ENCODE measurements around the gene PYGM. TPM values are rescaled to one million over a fixed set of nuclear protein-coding genes. Genes with fewer than 3 reads are reported as not detected.

Gene PYGM
- total and polyA plus RNA-seq, 2 of the 13 experiments (the other 11 are each of a cell fraction or from before 2014, with no cell fraction given), result 0.11 to 0.12 TPM

DNA sequence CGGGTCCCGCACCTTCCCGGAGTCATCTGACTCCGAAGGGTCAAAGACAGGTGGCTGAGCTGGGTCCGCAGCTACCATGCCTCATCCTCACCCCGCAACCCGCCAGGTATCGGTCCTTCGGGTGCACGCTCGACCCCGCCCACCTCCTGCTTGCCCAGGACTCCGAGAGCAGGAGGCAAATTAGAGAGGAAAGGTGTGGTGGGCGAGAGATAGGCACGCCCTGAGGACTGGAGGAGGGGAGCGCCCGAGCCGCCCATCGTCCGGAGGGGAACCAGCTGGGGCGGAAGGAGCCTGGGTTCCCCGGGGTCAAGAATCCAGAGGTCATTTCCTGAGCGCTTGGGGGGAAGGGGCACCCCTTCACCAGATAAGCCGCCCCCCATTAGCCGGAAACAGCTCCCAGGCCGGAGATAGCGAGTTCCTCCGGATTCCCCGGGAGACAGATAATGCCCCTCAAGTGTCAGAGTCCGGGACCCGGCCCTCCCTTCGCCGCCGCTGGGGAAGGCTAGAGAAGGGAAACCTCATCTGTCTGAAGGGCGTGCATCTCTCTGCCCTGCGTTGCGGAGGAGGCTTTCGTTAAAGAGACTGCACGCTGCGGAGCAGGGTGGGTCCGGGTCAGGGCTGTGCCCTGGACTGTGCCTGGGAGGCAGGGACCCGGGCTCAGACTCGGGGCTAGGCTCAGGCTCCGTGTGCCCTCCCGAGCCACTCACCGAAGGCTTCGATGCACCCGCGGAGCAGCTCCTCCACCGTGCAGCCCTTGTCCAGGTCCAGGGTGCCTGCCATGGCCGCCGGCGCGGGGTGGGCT, 17.5 kb downstream of the PYGM start (continued):
- TF ChIP-seq, protein P1, sequence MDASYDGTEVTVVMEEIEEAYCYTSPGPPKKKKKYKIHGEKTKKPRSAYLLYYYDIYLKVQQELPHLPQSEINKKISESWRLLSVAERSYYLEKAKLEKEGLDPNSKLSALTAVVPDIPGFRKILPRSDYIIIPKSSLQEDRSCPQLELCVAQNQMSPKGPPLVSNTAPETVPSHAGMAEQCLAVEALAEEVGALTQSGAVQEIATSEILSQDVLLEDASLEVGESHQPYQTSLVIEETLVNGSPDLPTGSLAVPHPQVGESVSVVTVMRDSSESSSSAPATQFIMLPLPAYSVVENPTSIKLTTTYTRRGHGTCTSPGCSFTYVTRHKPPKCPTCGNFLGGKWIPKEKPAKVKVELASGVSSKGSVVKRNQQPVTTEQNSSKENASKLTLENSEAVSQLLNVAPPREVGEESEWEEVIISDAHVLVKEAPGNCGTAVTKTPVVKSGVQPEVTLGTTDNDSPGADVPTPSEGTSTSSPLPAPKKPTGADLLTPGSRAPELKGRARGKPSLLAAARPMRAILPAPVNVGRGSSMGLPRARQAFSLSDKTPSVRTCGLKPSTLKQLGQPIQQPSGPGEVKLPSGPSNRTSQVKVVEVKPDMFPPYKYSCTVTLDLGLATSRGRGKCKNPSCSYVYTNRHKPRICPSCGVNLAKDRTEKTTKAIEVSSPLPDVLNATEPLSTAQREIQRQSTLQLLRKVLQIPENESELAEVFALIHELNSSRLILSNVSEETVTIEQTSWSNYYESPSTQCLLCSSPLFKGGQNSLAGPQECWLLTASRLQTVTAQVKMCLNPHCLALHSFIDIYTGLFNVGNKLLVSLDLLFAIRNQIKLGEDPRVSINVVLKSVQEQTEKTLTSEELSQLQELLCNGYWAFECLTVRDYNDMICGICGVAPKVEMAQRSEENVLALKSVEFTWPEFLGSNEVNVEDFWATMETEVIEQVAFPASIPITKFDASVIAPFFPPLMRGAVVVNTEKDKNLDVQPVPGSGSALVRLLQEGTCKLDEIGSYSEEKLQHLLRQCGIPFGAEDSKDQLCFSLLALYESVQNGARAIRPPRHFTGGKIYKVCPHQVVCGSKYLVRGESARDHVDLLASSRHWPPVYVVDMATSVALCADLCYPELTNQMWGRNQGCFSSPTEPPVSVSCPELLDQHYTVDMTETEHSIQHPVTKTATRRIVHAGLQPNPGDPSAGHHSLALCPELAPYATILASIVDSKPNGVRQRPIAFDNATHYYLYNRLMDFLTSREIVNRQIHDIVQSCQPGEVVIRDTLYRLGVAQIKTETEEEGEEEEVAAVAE (CRISPR knock-in tag; IDR thresholded peaks at IDR 0.05; ENCODE audit: borderline replicate concordance), result no peak
- no peak for TF ChIP-seq SMARCE1 (IDR thresholded peaks at IDR 0.05; ENCODE audit: borderline replicate concordance)

DNA sequence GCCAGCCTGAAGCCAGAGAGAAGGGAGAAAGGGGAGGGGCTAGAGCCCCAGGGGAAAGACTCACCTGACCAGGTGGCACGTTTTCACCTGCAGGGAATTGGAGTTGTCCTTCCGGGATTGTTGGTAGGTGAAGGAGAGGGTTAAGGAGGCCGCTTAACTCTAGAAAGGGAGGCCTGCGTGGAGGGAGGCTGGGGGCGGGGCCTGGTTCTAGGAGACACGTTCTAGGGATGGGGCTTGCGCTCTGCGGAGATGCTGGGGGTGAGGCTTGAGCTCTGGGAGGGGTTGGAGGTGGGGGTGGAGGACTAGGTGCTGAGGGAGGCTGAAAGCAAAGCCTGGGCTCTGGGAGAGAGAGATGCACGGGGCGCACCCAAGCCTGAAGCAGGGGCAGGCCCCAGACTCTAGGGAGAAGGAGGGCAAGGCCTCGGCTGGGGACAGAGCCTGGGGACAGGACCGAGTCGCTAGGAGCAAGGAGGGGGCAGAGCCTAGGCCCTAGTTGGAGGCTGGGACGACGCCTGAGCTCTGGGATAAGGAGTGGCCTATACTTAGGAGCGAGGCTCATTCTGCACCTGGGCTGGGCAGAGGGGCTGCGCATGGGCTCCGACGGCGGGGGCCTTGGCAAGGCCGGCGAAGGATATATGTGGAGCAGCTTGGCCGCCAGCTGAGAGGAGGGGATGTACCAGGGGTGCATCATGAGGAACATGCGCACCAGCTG, 18.2 kb downstream of the PYGM start:
- no peak for DNase-seq (ENCODE audit: low spot score)
- Histone ChIP-seq H3K9me3 (ENCODE audit: low read length) (no peaks in the 10 kb centered on the region), H3K4me2 (ENCODE audit: low read depth, low read length) (no peak overlapping the region), H2AFZ (ENCODE audit: low read length) (no peak overlapping the region), H3K79me2 (ENCODE audit: insufficient read depth, low read length) (no peaks in the 10 kb centered on the region), H3K27me3 (ENCODE audit: control insufficient read depth in 1 of 2, insufficient read depth in 2 of 2, low read length in 2 of 2) (peaks cover 13 to 69% of the 10 kb centered on the region in 2 experiments), H3K4me3 (replicated peaks in 1 of 3; ENCODE audit: insufficient read depth in 1 of 3, low read depth in 2 of 3, low read length in 3 of 3) (no peak overlapping the region; a peak in 1 of 6 replicates), H3K36me3 (replicated peaks in 1 of 2; ENCODE audit: control insufficient read depth in 1 of 2, insufficient read depth in 2 of 2, low read length in 2 of 2) (no peaks in the 10 kb centered on the region), H3K4me1 (ENCODE audit: insufficient read depth, low read length) (peaks cover 26% of the 10 kb centered on the region), H3K9ac (ENCODE audit: insufficient read depth, low read depth, low read length) (no peak overlapping the region), H4K20me1 (ENCODE audit: insufficient read depth, low read length) (0 out of 2 replicates have a peak, but pooled peaks cover 3% of the 10 kb centered on the region), H3K27ac (ENCODE audit: extremely low read length, insufficient read depth, low read length) (no peak overlapping the region)
- intact Hi-C loops (cut with micrococcal nuclease; ENCODE audit: unreplicated experiment), result no loop called here
- ChIA-PET CTCF (ENCODE audit: low intra/inter-chr PET ratio, low total read pairs) (interaction anchor here (2.8 kb wide), 1 partner anchor 53 kb away, joined by 23 read pairs; no protein-coding TSS in a partner anchor), POLR2A (no interaction called here)
- FAIRE-seq, result no peak
- in situ Hi-C loops (cut with HindIII; ENCODE audit: extremely low pct_ligation_motif_present, low pct_unique_long_range_greater_than_20kb), result no loop called here
- no TSS peak for BruUV-seq (replicated peaks)
- WGBS (ENCODE audit: low lambda C conversion rate), result 63% methylated on average over 19 of the region's 24 CpGs
- no peak for ATAC-seq
- TF ChIP-seq ZNF614 (CRISPR knock-in tag; IDR thresholded peaks at IDR 0.05; ENCODE audit: borderline replicate concordance) (no peak), ZFY (CRISPR knock-in tag; IDR thresholded peaks at IDR 0.05) (no peak), ARID2 (CRISPR knock-in tag; IDR thresholded peaks at IDR 0.05; ENCODE audit: borderline replicate concordance) (no peak), PHF8 (CRISPR knock-in tag; IDR thresholded peaks at IDR 0.05) (no peak), RARA (CRISPR knock-in tag; IDR thresholded peaks at IDR 0.05) (no peak), ZNF776 (CRISPR knock-in tag; IDR thresholded peaks at IDR 0.05) (no peak), ATF7-NPFF (CRISPR knock-in tag; IDR thresholded peaks at IDR 0.05; ENCODE audit: low read depth) (no peak), GZF1 (CRISPR knock-in tag; IDR thresholded peaks at IDR 0.05) (no peak), ZNF296 (CRISPR knock-in tag; conservative IDR thresholded peaks at IDR 0.05) (no peak)
- TF ChIP-seq, protein P2, sequence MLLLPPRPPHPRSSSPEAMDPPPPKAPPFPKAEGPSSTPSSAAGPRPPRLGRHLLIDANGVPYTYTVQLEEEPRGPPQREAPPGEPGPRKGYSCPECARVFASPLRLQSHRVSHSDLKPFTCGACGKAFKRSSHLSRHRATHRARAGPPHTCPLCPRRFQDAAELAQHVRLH (CRISPR knock-in tag; IDR thresholded peaks at IDR 0.05; ENCODE audit: borderline replicate concordance, low read depth), result no peak
- TF ChIP-seq, protein P3, sequence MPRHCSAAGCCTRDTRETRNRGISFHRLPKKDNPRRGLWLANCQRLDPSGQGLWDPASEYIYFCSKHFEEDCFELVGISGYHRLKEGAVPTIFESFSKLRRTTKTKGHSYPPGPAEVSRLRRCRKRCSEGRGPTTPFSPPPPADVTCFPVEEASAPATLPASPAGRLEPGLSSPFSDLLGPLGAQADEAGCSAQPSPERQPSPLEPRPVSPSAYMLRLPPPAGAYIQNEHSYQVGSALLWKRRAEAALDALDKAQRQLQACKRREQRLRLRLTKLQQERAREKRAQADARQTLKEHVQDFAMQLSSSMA (CRISPR knock-in tag; IDR thresholded peaks at IDR 0.05), result no peak
- TF ChIP-seq, protein P4, sequence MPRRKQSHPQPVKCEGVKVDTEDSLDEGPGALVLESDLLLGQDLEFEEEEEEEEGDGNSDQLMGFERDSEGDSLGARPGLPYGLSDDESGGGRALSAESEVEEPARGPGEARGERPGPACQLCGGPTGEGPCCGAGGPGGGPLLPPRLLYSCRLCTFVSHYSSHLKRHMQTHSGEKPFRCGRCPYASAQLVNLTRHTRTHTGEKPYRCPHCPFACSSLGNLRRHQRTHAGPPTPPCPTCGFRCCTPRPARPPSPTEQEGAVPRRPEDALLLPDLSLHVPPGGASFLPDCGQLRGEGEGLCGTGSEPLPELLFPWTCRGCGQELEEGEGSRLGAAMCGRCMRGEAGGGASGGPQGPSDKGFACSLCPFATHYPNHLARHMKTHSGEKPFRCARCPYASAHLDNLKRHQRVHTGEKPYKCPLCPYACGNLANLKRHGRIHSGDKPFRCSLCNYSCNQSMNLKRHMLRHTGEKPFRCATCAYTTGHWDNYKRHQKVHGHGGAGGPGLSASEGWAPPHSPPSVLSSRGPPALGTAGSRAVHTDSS (CRISPR knock-in tag; conservative IDR thresholded peaks at IDR 0.05), result no peak

All from HepG2 (cell line).